ENCODE measurements around the gene ABCA1.

DNA sequence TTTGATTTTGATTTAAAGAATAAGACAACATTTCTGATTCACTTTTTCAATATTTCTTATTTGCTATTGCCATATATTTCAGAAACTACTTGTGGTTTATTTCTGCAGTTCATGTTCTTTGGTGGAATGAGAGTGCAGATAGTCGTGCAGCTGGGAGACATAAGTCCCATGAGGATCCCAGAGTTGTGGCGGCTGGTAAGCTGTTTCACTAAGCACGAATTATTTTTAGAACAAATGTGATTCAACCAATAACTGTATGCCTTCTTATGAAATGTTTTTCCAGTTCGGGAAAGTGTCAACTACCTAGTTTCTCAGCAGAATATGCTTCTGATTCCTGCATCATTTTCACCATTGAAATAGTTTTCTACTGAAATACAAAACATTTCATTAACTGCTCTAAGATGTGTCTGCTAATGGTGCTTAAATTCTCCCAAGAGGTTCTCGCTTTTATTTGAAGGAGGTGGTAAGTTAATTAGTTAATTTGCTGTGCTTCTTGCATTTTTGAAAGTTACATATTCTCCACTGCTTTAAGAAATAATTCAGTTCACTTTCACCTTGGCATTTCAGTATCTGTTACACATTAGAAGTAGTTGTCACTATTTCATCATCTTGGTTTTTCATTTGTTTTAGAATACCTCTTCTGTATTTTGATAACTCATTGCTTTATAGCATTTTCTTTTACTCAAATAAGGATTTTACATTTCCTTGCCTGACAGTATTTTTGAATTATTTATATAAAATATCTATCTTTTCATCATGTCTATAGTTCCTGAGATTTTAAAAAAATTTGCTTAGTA, 155.0 kb downstream of the ABCA1 start:
- TF ChIP-seq EZH2 (IDR thresholded peaks at IDR 0.05; ENCODE audit: borderline replicate concordance, low read length): no peak
- TF ChIP-seq, protein P1, sequence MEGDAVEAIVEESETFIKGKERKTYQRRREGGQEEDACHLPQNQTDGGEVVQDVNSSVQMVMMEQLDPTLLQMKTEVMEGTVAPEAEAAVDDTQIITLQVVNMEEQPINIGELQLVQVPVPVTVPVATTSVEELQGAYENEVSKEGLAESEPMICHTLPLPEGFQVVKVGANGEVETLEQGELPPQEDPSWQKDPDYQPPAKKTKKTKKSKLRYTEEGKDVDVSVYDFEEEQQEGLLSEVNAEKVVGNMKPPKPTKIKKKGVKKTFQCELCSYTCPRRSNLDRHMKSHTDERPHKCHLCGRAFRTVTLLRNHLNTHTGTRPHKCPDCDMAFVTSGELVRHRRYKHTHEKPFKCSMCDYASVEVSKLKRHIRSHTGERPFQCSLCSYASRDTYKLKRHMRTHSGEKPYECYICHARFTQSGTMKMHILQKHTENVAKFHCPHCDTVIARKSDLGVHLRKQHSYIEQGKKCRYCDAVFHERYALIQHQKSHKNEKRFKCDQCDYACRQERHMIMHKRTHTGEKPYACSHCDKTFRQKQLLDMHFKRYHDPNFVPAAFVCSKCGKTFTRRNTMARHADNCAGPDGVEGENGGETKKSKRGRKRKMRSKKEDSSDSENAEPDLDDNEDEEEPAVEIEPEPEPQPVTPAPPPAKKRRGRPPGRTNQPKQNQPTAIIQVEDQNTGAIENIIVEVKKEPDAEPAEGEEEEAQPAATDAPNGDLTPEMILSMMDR (IDR thresholded peaks at IDR 0.05; ENCODE audit: low read length): no peak
